A549 (cell line): ENCODE data around the gene ABTB1. TPM values are rescaled to one million over a fixed set of nuclear protein-coding genes. Genes with fewer than 3 reads are reported as not detected.
"Not testable (repeated sequence)": the region's sequence is repeated elsewhere in the genome, so short reads cannot be mapped to it uniquely, and the experiment has no call there.

Experiments used
- ATAC-seq, 2 experiments: fragments of 200-7000 bp in 1 of 2; fragments of >200 bp in 1 of 2; cut with Nextera tagmentation in 1 of 2; cut with Tn5 transposase in 1 of 2; 3 replicates each; pipeline versions ENCODE4 v1.8.0 to v1.9.1; 2018 to 2020; ENCODE audit warnings: mild to moderate bottlenecking in 1 of 2, moderate library complexity in 1 of 2
- CTCF ChIA-PET: fragments of 300-600 bp; sonication (Branson Sonifier 250); formaldehyde crosslinking; extraction: SDS; loops from one replicate; lab custom pipeline; 2021; ENCODE audit warnings: antibody characterized with exemption, inconsistent platforms; lab: Yijun Ruan, JAX
- POLR2A ChIA-PET: fragments of 350-600 bp; formaldehyde crosslinking; extraction: SDS; loops from one replicate; lab custom pipeline; 2021; ENCODE audit warnings: antibody characterized with exemption, inconsistent platforms; lab: Yijun Ruan, JAX
- DNase-seq, 2 experiments: peaks; one replicate each; pipeline versions ENCODE4 v3.0.0 to v3.0.0-alpha.2; 2011 to 2016; ENCODE audit warnings: low read depth in 1 of 2, low spot score in 1 of 2
- FAIRE-seq: peaks from 2 replicates; lab custom pipeline; 2011; peaks lifted over from hg19 to GRCh38; lab: Jason Lieb, UNC
- H3K27ac ChIP-seq, 2 experiments: fragments of >200 bp; sonication (Bioruptor Twin); formaldehyde crosslinking; 3 replicates each; pipeline ENCODE4 v1.5.1; 2016 to 2017
- H3K4me1 ChIP-seq: fragments of >200 bp; sonication (Bioruptor Twin); formaldehyde crosslinking; 3 replicates; pipeline ENCODE4 v1.6.1; 2016
- H3K4me2 ChIP-seq: fragments of >200 bp; sonication (Bioruptor Twin); formaldehyde crosslinking; 3 replicates; pipeline ENCODE4 v1.6.1; 2016
- H3K4me3 ChIP-seq: fragments of >200 bp; sonication (Bioruptor Twin); formaldehyde crosslinking; 3 replicates; pipeline ENCODE4 v1.5.1; 2016
- H3K9me3 ChIP-seq: fragments of >200 bp; sonication (Bioruptor Twin); formaldehyde crosslinking; 3 replicates; pipeline ENCODE4 v1.6.1; 2016
- FOXS1 ChIP-seq: fragments of 250-450 bp; sonication (Bioruptor Pico); IDR thresholded peaks from 2 replicates; pipeline ENCODE4 v1.5.0; 2020; ENCODE audit warnings: mild to moderate bottlenecking, moderate library complexity
- GATA3 ChIP-seq: IDR thresholded peaks from 2 replicates; pipeline ENCODE4 v1.6.1; 2012; ENCODE audit warnings: borderline replicate concordance
- HOXB13 ChIP-seq: fragments of 250-450 bp; sonication (Bioruptor Pico); IDR thresholded peaks from 2 replicates; pipeline ENCODE4 v1.5.0; 2020; ENCODE audit warnings: low read depth, mild to moderate bottlenecking, moderate library complexity
- JUN ChIP-seq, 2 experiments: fragments of >200 bp; sonication (Bioruptor Twin); formaldehyde crosslinking; IDR thresholded peaks; 2 replicates in 1 of 2; 3 replicates in 1 of 2; pipeline ENCODE4 v1.6.1; 2016 to 2017
- JUNB ChIP-seq: fragments of >200 bp; sonication (Bioruptor Twin); formaldehyde crosslinking; IDR thresholded peaks from 2 replicates; pipeline ENCODE4 v1.6.1; 2016
- MAZ ChIP-seq: fragments of 150-350 bp; IDR thresholded peaks from 2 replicates; pipeline ENCODE4 v1.6.1; 2014; ENCODE audit warnings: antibody characterized with exemption, low read depth, low read length, borderline replicate concordance
- MYC ChIP-seq: IDR thresholded peaks from 2 replicates; pipeline ENCODE4 v1.6.1; 2012; ENCODE audit warnings: mild to moderate bottlenecking, inconsistent platforms, low read length, improper control_type of control experiment, borderline replicate concordance
- NFE2L2 ChIP-seq: fragments of 150-350 bp; conservative IDR thresholded peaks from 2 replicates; pipeline ENCODE4 v1.6.1; 2014; ENCODE audit warnings: low read length
- NPAS2 ChIP-seq: fragments of 250-450 bp; sonication (Bioruptor Pico); IDR thresholded peaks from 2 replicates; pipeline ENCODE4 v1.8.0; 2022; ENCODE audit warnings: mild to moderate bottlenecking, moderate library complexity, borderline replicate concordance
- NR3C1 ChIP-seq: fragments of >200 bp; sonication (Bioruptor Twin); formaldehyde crosslinking; IDR thresholded peaks from 3 replicates; pipeline ENCODE4 v1.6.1; 2017
- PHF8 ChIP-seq: fragments of 200-600 bp; sonication (generic); IDR thresholded peaks from 2 replicates; pipeline ENCODE4 v1.6.1; 2016; ENCODE audit warnings: low read depth, mild to moderate bottlenecking, antibody characterized with exemption, moderate library complexity, borderline replicate concordance
- RAD21 ChIP-seq, 2 experiments: fragments of >200 bp in 1 of 2; sonication (Bioruptor Twin) in 1 of 2; formaldehyde crosslinking in 1 of 2; IDR thresholded peaks in 1 of 2; conservative IDR thresholded peaks in 1 of 2; 2 replicates in 1 of 2; 3 replicates in 1 of 2; pipeline ENCODE4 v1.6.1; 2012 to 2018; ENCODE audit warnings: inconsistent platforms in 1 of 2
- RARB ChIP-seq: fragments of 250-450 bp; sonication (Bioruptor Pico); IDR thresholded peaks from 2 replicates; pipeline ENCODE4 v1.8.0; 2021; ENCODE audit warnings: mild to moderate bottlenecking, moderate library complexity
- RFX5 ChIP-seq: fragments of 450-650 bp; IDR thresholded peaks from 2 replicates; pipeline ENCODE4 v1.7.1; 2014; ENCODE audit warnings: antibody characterized with exemption, mild to moderate bottlenecking, moderate library complexity
- RNF2 ChIP-seq: fragments of 200-600 bp; sonication (generic); IDR thresholded peaks from 2 replicates; pipeline ENCODE4 v1.6.1; 2016; ENCODE audit warnings: low read depth, mild to moderate bottlenecking, antibody characterized with exemption, moderate library complexity, borderline replicate concordance
- TFCP2L1 ChIP-seq: fragments of 250-450 bp; sonication (Bioruptor Pico); IDR thresholded peaks from 2 replicates; pipeline ENCODE4 v1.5.0; 2021; ENCODE audit warnings: mild to moderate bottlenecking
- TP53 ChIP-seq: fragments of 250-450 bp; sonication (Bioruptor Pico); IDR thresholded peaks from 2 replicates; pipeline ENCODE4 v1.5.0; 2021; ENCODE audit warnings: mild to moderate bottlenecking, moderate library complexity
- ZSCAN20 ChIP-seq: fragments of 250-450 bp; sonication (Bioruptor Pico); IDR thresholded peaks from 2 replicates; pipeline ENCODE4 v1.8.0; 2022; ENCODE audit warnings: mild to moderate bottlenecking, moderate library complexity
- WGBS: methylation state at CpG from one replicate; pipeline ENCODE4 v1.1.6; 2017; ENCODE audit errors: missing lambda C conversion rate; 5-methylcytosine and 5-hydroxymethylcytosine counted together
- polyA plus RNA-seq, 4 experiments: library from polyadenylated mRNA; depleted of rRNA in 3 of 4; stranded (reverse); fragments of >200 nt; fragmentation: RNase III in 1 of 4; extraction: RNeasy Plus Mini Kit Qiagen cat#74134 plus additional on column Dnase treatment in 1 of 4; gene quantifications; 2 replicates in 3 of 4; 3 replicates in 1 of 4; pipeline ENCODE4 v1.2.3, GENCODE V29; 2011 to 2017
- TF ChIP-seq, protein P1 (sequence below): IDR thresholded peaks from 2 replicates; pipeline ENCODE4 v1.6.1; 2012
- TF ChIP-seq, protein P2 (sequence below): IDR thresholded peaks from 2 replicates; pipeline ENCODE4 v1.6.1; 2012; ENCODE audit warnings: low read depth, borderline replicate concordance
- TF ChIP-seq, protein P3 (sequence below): fragments of 250-450 bp; sonication (Bioruptor Pico); IDR thresholded peaks from 2 replicates; pipeline ENCODE4 v1.5.0; 2020; ENCODE audit warnings: low read depth, mild to moderate bottlenecking, moderate library complexity
- TF ChIP-seq, protein P4 (sequence below): fragments of >200 bp; sonication (Bioruptor Twin); formaldehyde crosslinking; IDR thresholded peaks from 3 replicates; pipeline ENCODE4 v1.6.1; 2016

The ABTB1 gene
- polyA plus RNA-seq, 2 of the 4 experiments (the other 2 are of a cell fraction) = 9.7 to 13.2 TPM

DNA sequence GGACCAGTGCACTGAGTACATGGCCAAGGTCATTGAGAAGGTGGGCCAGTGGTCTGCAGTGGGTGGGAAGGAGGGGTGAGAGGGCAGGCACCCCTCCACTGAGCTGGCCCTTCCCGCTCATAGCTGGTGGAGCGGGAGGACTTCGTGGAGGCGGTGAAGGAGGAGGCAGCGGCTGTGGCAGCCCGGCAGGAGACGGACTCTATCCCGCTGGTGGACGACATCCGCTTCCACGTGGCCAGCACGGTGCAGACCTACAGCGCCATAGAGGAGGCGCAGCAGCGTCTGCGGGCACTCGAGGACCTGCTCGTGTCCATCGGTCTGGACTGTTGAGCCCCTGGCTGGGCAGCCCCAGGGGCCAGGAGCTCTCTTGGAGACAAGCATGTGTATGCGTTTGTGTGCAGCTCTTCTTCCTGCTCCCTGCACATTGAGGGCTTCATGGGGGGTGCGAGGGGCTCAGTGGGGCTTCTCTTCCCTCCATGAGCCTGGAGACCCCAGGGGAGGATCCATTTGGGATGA, 7.5 kb downstream of the ABTB1 start:
- Histone ChIP-seq H3K4me3 (no peak overlapping the region), H3K4me1 (no peaks in the 10 kb centered on the region), H3K27ac (no peak overlapping the region), H3K9me3 (no peaks in the 10 kb centered on the region), H3K4me2 (no peak overlapping the region)
- POLR2A ChIA-PET = no interaction called here
- FAIRE-seq (no peak), ATAC-seq (no peak), DNase-seq (no peak)
- CTCF ChIA-PET = interaction anchor here (0.7 to 7.5 kb wide), 8 partner anchors 10 to 291 kb away, joined by 3 to 45 read pairs (median 7); no protein-coding TSS in a partner anchor
- 94% methylated on average over 19 of the region's 21 CpGs for WGBS
- TF ChIP-seq PHF8 (no peak), NPAS2 (CRISPR knock-in tag) (no peak), JUNB (no peak), TP53 (CRISPR knock-in tag) (no peak), NR3C1 (no peak), MYC (no peak), MAZ (no peak), GATA3 (no peak), RFX5 (no peak), HOXB13 (CRISPR knock-in tag) (no peak), RARB (no peak), FOXS1 (CRISPR knock-in tag) (no peak), TFCP2L1 (CRISPR knock-in tag) (no peak), ZSCAN20 (CRISPR knock-in tag) (no peak), JUN (IDR thresholded peaks at IDR 0.05) (no peak)
- TF ChIP-seq, protein P1, sequence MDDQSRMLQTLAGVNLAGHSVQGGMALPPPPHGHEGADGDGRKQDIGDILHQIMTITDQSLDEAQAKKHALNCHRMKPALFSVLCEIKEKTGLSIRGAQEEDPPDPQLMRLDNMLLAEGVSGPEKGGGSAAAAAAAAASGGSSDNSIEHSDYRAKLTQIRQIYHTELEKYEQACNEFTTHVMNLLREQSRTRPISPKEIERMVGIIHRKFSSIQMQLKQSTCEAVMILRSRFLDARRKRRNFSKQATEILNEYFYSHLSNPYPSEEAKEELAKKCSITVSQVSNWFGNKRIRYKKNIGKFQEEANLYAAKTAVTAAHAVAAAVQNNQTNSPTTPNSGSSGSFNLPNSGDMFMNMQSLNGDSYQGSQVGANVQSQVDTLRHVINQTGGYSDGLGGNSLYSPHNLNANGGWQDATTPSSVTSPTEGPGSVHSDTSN = no peak
- TF ChIP-seq, protein P2, sequence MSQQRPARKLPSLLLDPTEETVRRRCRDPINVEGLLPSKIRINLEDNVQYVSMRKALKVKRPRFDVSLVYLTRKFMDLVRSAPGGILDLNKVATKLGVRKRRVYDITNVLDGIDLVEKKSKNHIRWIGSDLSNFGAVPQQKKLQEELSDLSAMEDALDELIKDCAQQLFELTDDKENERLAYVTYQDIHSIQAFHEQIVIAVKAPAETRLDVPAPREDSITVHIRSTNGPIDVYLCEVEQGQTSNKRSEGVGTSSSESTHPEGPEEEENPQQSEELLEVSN = no peak
- TF ChIP-seq, protein P3, sequence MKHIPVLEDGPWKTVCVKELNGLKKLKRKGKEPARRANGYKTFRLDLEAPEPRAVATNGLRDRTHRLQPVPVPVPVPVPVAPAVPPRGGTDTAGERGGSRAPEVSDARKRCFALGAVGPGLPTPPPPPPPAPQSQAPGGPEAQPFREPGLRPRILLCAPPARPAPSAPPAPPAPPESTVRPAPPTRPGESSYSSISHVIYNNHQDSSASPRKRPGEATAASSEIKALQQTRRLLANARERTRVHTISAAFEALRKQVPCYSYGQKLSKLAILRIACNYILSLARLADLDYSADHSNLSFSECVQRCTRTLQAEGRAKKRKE (CRISPR knock-in tag) = no peak
- TF ChIP-seq, protein P4, sequence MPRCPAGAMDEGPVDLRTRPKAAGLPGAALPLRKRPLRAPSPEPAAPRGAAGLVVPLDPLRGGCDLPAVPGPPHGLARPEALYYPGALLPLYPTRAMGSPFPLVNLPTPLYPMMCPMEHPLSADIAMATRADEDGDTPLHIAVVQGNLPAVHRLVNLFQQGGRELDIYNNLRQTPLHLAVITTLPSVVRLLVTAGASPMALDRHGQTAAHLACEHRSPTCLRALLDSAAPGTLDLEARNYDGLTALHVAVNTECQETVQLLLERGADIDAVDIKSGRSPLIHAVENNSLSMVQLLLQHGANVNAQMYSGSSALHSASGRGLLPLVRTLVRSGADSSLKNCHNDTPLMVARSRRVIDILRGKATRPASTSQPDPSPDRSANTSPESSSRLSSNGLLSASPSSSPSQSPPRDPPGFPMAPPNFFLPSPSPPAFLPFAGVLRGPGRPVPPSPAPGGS = no peak

DNA sequence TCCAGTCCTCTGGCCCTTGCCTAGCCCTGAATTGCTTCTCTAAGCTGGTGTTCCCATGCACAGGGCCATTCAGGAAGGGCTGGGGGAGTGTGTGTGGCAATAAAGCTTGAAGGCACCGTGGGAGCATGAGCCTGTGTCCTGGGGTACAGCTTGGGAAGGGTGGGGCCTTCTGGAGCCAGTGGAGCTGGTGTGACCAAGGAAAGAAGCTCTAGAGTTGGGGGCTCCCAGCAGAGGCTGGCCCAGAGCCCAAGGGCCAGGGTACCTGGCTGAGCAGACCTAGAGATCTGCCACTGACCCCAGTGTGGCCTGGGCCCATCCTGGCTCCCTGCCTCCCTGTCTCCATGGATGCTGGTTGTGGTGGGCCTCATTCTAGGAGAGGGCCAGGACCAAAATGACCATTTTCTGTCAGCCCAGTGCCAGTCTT, 8.1 kb downstream of the ABTB1 start:
- no peak overlapping the region for H3K4me3 ChIP-seq
- DNase-seq (no peak), FAIRE-seq (no peak), ATAC-seq (no peak)
- ChIA-PET POLR2A (no interaction called here), CTCF (interaction anchor here (1.5 to 7.5 kb wide), 6 partner anchors 9 to 290 kb away, joined by 5 to 45 read pairs (median 10); no protein-coding TSS in a partner anchor)
- no peak overlapping the region for H3K4me2 ChIP-seq
- H3K27ac ChIP-seq = no peak overlapping the region
- no CpG with 5 or more reads among the region's 1 CpG for WGBS
- H3K9me3 ChIP-seq = no peaks in the 10 kb centered on the region
- no peak for TF ChIP-seq RAD21 (conservative IDR thresholded peaks at IDR 0.05 in 1 of 2, IDR thresholded peaks at IDR 0.05 in 1 of 2)
- no peak for TF ChIP-seq RNF2
- no peak for TF ChIP-seq NFE2L2
- TF ChIP-seq FOXS1 (CRISPR knock-in tag) = no peak
- TF ChIP-seq, all 56 proteins: peak for 0
- H3K4me1 ChIP-seq = no peaks in the 10 kb centered on the region

DNA sequence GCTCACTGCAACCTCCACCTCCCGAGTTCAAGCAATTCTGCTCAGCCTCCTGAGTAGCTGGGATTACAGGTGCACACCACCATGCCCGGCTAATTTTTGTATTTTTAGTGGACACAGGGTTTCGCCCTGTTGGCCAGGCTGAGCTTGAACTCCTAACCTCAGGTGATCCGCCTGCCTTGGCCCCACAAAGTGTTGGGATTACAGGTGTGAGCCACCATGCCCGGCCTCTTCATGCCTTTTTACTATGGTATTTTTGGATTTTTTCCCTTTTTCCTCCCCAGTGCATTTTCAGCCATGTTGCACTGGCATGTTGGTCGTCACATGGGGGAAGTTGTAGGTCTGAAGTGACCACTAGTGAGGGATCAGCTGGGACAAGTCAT, 9.4 kb downstream of the ABTB1 start:
- 85% methylated on average over 6 of the region's 6 CpGs for WGBS
- DNase-seq, H3K4me3 ChIP-seq, H3K4me1 ChIP-seq, H3K27ac ChIP-seq, FAIRE-seq, POLR2A ChIA-PET, H3K9me3 ChIP-seq, H3K4me2 ChIP-seq, ATAC-seq: not testable (repeated sequence)
- CTCF ChIA-PET = interaction anchor here (0.8 to 7.5 kb wide), 7 partner anchors 9 to 289 kb away, joined by 3 to 45 read pairs (median 4); no protein-coding TSS in a partner anchor
